HG03095 (cell line): ENCODE data around the gene KCTD11.

Experiments used
- ATAC-seq: cut with Tn5 transposase; IDR thresholded peaks from one replicate; pipeline ENCODE4 v1.9.1; 2021; ENCODE audit warnings: moderate library complexity; ENCODE audit not compliant: unreplicated experiment

KCTD11 gene

DNA sequence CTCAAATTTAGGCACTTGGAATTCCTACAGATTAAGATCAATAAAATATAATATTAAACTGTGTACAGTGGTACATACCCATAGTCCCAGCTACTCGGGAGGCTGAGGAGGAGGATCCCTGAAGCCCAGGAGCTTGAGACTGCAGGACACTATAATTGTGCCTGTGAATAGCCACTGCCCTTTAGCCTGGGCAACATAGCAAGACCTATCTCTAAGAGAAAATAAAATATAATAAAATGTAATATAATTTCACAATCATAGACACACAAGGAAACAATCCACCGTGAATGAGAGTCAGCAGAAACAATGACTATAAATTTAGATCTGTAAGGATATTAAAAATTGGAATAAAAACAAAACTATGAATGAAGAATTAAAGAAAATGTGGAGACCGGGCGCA is 18.9 kb downstream of the KCTD11 start:
- no peak for ATAC-seq

DNA sequence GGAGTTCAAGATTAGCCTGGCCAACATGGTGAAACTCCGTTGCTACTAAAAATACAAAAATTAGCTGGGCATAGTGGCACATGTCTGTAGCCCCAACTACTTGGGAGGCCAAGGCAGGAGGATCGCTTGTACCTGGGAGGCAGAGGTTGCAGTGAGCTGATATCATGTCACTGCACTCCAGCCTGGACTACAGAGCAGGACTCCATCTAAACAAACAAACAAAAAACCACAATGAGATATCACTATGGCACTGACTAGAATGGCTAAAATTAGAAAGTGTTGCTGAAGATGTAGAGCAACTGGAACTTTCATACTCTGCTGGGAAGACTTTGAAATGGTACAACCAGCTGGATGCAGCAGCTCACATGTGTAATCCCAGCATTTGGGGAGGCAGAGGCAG is 22.4 kb downstream of the KCTD11 start:
- no peak for ATAC-seq

DNA sequence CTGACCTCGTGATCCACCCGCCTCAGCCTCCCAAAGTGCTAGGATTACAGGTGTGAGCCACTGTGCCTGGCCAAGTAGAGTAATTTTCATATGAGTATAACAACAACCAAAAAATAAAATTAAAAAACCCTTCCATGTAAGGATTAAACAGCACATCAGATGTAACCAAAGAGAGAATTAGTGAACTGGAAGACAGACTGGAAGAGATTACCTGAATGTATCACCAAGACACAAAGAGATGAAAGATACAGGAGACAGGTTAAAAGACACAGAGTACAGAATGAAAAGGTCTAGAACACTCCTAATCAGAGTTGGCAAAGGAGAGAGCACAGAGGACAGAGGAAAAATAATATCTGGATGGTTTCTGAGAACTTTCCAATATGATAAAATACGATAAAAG is 27.2 kb downstream of the KCTD11 start:
- ATAC-seq: no peak

DNA sequence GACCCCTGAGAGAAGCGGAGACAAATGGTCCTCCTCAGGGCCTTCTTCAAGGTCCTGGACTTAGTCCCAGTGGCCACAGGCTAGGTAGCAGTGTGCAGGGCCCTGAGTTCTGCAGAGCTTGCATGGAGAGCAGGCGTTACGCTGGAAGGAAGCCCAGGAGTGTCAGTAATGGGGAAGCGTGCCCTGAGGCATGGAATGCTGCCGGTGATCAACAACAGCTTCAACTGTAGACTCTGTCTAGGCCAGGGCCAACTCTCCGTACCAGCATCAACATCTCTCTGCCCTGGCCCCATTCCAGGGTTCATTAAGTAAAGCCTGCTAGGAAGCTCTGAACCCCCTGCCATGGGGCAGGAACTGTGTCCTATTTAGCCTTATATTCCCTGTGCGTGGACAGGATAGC is 28.4 kb downstream of the KCTD11 start:
- no peak for ATAC-seq

DNA sequence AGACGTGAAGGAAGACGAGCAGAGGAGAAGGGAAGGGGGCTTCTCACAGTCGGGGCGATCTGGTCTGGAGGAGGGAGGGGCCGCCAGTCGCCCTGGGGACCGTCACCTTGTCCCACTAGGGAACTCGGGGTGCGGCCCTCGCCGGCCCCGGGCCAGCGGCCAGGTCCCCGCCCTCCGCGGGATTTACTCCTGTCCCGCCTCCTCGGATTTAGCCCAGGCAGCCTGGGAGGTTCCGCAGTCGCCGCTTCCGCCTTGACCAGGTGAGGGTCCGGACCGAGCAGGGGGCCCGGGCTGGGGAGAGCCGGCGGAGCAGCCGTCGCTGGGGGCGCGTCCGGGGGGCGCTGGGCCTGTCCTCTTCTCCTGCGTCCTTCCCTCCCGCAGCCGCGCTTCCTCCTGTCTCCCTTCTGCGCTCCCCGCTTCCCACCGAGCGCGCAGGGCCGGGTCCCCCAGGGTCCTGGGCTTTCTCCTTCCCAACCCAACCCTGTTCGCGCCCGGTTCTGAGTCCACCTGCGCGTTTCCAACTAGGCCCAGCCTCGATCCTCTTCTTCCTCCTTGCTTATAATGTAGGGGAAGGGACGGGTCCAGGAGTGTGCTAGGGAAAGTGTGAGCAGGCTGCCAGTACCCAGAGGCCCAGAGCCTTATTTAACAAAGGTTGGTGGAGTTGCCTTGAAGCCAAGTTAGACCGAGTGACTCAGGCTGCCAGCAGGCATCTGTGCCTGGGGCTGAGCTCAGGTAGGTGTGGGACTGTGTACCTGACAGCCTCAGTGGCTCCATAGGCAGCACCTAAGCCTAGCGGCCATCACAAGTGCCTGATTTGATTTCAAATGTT is 29.1 kb downstream of the KCTD11 start, which contains the start of gene TNK1:
TSS of gene TNK1 (plus strand) at position 235 of the 829 bp plus-strand sequence. CDS start 1,838 bp downstream, outside the sequence.
- no peak for ATAC-seq

DNA sequence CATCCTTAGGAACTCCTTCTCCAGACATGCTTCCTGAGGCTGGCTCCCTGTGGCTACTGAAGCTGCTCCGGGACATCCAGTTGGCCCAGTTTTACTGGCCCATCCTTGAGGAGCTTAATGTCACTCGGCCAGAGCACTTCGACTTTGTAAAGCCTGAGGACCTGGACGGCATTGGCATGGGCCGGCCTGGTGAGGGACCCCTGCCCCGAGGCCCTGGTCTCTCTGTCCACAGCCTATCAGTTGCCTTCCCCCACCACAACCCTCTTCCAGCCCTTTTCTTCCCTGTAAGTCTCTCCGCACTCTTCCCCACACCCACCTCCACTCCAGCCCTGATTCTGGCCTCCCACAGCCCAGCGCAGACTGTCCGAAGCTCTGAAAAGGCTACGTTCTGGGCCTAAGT is 30.9 kb downstream of the KCTD11 start:
- ATAC-seq: no peak

DNA sequence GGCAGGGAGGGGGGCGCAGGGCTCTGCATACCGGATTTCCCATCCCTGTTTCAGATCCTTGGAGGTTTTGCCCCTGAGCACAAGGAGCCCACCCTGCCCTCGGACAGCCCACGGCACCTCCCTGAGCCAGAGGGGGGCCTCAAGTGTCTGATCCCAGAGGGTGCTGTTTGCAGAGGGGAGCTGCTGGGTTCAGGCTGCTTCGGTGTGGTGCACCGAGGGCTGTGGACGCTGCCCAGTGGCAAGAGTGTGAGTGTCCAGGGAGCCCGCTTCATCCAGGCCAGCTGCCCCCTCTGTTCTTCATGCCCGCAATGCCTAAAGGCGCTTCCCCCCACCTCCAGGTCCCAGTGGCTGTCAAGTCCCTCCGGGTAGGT is 31.4 kb downstream of the KCTD11 start:
- ATAC-seq: no peak

DNA sequence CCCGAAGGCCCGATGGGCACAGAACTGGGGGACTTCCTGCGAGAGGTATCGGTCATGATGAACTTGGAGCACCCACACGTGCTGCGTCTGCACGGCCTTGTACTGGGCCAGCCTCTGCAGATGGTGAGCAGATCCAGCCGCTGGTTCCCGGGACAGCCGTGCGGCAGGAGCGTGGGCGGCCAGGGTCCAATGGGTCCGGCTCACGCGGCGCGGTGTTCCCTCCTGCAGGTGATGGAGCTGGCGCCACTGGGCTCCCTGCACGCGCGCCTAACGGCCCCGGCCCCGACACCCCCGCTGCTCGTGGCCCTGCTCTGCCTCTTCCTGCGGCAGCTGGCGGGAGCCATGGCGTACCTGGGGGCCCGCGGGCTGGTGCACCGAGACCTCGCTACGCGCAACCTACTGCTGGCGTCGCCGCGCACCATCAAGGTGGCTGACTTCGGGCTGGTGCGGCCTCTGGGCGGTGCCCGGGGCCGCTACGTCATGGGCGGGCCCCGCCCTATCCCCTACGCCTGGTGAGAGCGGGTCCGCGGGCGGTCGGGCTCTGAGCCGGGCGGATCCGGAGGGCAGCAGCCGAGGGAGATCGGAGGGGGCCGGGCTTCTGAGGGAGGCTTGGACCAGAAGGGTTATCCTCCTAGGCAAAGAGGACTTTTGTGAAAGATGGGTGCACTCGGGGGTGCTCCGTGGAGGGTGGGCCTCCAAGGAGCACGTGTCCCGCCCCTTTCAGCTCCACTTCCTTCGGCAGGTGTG is 32.0 kb downstream of the KCTD11 start:
- peak; percentile 54 for ATAC-seq

DNA sequence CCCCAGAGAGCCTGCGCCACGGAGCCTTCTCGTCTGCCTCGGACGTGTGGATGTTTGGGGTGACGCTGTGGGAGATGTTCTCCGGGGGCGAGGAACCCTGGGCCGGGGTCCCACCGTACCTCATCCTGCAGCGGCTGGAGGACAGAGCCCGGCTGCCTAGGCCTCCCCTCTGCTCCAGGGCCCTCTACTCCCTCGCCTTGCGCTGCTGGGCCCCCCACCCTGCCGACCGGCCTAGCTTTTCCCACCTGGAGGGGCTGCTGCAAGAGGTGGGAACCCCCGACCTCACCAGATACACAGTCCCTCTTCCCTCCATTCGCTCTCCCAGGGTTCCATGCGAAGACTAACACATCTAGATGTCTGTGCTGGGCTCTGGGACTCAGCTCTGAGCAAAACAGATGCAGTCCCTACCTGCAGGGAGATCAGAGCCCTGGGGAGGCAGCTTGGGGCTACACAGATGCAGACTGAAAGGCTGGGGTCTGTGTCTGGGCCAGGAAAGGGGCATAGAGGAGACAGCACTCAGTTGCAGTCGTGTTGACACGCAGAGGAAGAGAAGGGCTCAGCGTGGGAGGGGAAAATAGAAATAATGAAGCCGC is 32.6 kb downstream of the KCTD11 start:
- no peak for ATAC-seq

DNA sequence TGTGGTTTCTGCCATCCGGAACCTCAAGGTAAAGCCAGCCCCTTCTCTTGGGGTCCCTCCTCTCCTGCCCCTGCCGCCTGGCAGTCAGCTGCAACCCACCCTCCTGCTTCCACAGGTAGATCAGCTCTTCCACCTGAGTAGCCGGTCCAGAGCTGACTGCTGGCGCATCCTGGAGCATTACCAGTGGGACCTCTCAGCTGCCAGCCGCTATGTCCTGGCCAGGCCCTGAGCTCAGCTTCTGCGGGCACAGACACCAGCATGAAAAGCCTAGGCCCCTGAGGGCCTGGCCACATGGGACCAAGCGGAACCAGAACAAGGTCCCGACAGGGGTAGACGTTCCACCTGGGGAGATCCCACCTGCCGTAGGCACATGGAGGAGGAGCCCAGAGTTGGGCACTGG is 36.9 kb downstream of the KCTD11 start:
- ATAC-seq: no peak

DNA sequence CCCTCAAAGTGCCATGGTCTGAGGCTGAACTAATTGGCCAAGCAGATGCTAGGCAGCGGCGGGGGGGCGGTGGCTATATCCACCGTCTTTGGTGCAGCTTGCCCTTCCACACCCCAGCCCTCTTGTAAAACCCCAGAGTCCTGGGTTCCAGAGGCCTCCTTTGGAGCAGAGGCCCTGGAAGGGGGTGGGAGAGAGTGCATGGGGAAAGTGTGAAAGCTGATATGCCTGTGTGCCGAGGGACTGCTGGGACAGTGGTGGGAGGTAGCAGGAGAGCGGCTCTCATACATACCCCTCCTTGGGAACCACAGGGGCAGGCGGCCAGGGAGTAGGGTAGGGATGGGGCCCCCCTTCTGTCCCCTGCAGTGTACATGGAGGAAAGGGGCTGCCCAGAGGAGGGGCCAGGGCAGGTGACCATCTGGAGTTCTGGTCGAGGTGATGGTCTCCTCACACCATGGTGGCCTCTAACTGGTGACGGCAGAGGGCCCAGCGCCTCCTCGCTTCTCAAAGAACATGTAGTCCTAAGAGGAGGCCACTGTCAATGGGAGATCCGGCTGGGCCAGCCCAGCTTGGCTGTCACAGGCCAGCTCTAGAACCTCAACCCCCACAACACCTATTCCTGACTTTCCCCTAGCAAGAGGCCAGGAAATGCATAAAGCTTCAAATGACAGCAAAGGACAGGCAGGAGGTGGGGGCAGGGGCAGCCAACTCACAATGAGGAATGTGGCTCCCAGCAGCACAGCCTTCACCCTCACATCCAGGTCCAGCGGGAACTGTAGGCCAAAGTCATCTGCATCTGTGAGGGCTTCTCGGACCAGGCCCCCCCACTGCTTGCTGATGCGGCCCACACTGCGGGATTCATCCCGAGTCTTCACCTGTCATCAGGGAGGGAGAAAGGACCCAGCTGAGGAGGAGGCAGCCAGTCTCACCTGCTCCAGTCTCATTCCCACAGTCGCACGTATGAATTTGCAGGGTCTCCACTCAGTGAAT is 38.3 kb downstream of the KCTD11 start:
- ATAC-seq: no peak

DNA sequence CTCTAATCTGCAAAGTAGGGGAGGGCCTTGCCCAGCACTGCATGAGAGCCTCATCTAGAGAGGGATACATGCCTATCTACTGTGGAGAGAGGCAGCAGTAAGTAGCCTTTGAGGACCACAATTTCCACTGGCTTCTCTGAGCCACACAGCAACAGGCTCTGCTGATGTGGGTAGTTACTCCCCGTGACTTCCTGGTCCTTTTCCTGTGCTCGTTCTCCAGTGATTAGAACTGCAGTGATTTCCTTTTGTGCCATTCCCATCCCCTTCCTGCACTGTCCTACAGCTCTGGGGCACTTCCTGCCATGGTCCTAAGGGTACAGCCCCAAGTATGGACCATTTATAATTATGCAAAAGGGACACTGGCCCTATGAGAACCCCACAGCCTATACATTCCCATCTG is 39.3 kb downstream of the KCTD11 start:
- no peak for ATAC-seq

DNA sequence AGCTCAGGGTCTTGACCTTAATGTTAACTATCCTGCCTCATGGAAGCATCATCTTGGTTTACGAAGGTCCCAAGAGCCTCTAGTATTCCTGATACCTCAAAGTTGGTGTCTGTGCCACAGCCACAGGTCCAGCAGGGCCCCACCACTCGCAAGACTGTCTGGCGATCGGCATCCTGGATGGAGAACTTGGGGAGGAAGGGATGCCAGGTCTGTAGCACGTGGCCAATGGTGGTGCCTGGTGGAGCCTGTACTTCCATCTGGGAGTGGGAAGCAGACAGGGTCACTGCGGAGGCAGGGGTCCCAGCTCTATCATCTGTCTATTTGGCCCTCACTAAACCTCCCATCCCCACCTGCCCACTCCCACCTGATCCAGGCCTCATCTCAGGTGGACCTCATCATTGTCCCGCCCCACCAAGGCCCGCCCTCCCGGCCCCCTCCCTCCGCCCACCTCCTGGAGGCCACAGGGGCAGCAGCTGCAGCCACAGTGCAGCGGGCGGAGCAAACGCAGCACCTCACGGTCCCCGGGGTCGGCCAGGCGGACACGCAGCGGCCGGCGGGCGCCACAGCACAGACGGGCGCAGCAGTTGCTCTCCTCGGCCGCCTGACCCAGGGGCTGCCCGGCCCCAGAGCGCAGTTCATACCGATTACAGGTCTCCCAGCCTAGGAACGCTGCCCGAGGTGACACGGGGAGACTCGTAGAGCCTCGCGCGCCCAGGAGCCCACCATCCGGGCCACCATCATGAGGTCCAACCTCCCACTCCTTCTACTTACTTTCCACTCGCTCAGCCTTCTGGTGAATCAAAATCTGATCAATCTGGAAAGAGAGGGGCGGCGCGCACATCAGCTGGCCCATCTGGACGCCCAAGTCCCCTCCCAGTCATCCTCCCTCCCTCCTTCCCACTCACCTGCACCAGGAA is 41.0 kb downstream of the KCTD11 start:
- ATAC-seq: no peak

DNA sequence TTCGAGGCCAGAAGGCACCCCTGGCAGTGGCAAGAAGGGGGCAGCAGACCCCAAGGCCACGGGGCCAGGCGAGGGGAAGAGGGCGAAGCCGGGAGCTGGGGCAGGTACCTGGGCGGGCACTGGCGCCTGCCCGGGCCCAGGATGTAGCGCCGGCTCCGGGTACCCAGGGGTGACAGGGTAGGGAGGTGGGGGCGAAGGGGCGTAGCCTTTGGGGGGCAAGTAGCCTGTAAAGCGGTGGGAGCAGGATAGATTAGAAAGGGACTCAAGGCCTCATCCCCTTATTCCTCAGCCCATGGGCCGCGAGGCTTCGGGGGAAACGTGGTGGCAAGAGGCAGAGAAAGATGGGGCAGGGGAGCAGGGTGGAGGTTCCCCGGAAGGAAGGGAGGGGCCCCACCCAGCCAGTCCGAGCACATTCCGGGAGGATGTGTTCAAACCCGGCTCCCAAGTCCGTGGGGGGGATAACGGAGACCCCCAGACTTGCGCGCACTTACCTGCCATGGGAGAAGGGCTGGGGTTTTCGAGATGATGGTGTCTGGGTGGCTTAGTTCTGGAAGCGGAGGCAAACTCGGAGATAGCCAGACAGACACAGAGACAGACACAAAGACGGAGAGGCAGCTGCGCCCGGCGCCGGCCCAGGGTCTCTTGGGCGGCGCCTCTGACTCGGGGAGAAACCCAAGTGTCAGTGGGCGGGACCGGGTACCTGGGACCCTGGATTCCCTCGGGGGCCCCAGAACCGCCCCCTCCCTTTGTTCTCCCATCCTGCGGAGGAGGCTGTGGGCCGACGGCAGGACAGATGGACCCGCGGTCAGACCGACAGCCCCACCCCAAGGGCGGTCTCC is 41.9 kb downstream of the KCTD11 start:
- peak; percentile 33 for ATAC-seq

DNA sequence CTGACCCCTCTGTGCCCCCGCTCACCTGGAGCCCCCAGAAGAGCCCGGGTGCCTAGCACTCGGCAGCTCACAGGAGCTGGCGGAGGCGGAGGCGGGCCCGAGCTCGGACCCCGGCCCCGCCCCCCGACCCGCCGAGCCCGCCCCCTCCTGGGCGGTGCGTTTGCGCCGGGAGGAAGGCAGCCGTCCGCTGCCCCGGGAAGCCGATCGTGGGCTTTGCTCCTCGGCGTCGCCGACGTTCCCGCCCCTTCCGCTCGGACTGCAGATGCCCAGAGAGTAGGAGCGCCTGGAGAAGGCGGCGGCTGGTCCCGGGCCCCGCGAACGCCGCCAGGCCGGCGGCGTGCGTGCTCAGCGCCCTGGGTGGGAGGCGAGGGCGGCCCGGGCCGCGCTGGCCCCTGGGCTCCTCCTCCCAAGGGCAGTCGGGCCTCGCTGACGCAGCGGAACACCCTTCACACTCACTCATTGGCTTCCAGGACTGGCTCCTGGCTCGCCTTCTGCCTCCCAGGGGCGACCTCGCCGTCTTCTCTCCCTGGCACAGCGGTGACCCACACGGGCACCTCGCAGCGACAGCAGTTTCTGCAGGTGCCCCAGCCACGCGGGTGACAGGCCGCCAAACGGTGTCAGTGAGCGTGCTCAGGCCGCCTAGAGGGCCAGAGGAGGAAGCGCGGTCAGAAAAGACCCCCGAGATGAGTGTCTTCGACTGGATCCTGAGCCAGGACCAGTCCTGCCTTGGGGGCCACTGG is 42.7 kb downstream of the KCTD11 start, which contains the start of gene PLSCR3:
TSS of gene PLSCR3 (minus strand) at position 74 of the 740 bp plus-strand sequence. CDS start 415 bp downstream, outside the sequence.
- peak; percentile 76 for ATAC-seq

DNA sequence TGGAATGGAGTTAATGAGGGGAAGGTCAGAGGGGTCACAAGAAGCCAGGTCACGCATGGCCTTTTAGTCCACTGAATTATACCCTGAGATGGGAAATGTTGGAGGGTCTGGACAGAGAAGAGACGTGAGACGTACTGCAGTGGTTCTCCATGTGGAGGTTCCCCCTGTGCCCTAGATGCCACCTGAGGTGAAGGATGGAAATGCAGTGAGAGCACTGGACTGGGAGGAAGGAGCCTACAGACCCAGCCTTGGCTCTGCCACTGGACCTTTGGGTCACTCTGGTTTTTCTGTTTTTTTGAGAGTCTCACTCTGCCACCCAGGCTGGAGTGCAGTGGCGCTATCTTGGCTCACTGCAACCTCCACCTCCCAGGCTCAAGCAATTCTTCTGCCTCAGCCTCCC is 44.2 kb downstream of the KCTD11 start:
- no peak for ATAC-seq

DNA sequence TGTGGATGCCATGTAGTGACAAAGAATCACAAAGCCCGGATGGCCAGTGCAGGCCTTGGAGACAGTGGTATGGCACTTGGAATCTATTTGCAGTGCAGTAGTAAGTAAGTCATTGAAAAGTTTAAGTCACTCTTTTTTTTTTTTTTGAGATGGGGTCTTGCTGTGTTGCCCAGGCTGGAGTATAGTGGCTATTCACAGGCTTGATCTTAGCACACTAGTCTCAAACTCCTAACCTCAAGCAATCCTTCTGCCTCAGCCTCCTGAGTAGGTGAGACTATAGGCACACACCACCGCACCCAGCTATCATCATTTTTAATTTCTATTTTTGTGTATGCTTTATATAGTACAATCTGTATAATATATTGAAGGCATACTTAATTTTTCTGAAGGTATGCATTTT is 46.6 kb downstream of the KCTD11 start:
- ATAC-seq: no peak
